Measurements from ENCODE around the gene LRRFIP1.
"Not testable (repeated sequence)": the region's sequence is repeated elsewhere in the genome, so short reads cannot be mapped to it uniquely, and the experiment has no call there.

Gene LRRFIP1

GRCh38 chr2:237688541-237688940 lies 61.2 kb downstream of the LRRFIP1 start:
- not testable (repeated sequence) for DNase-seq (ENCODE audit: low read depth)

- no peak for DNase-seq (ENCODE audit: low read depth)
Measured at GRCh38 chr2:237689336-237690131, 62.1 kb downstream of the LRRFIP1 start.

- no peak for DNase-seq (ENCODE audit: low read depth)
Measured at GRCh38 chr2:237691029-237691907, 63.9 kb downstream of the LRRFIP1 start.

GRCh38 chr2:237691908-237692600 lies 64.7 kb downstream of the LRRFIP1 start:
- DNase-seq (ENCODE audit: low read depth): peak; percentile 96

- DNase-seq (ENCODE audit: low read depth): no peak
Measured at GRCh38 chr2:237692601-237693290, 65.4 kb downstream of the LRRFIP1 start.

- no peak for DNase-seq (ENCODE audit: low read depth)
Measured at GRCh38 chr2:237693291-237693994, 66.1 kb downstream of the LRRFIP1 start.

- no peak for DNase-seq (ENCODE audit: low read depth)
Measured at GRCh38 chr2:237694415-237695194, 67.2 kb downstream of the LRRFIP1 start.

- DNase-seq (ENCODE audit: low read depth): no peak
Measured at GRCh38 chr2:237695201-237695780, 67.9 kb downstream of the LRRFIP1 start.

GRCh38 chr2:237696461-237696860 lies 69.1 kb downstream of the LRRFIP1 start:
- DNase-seq (ENCODE audit: low read depth): no peak

- no peak for DNase-seq (ENCODE audit: low read depth)
Measured at GRCh38 chr2:237697586-237698357, 70.4 kb downstream of the LRRFIP1 start.

- DNase-seq (ENCODE audit: low read depth): no peak
Measured at GRCh38 chr2:237698358-237698694, 70.9 kb downstream of the LRRFIP1 start.

GRCh38 chr2:237699870-237700511 lies 72.6 kb downstream of the LRRFIP1 start:
- no peak for DNase-seq (ENCODE audit: low read depth)

GRCh38 chr2:237700512-237701032 lies 73.2 kb downstream of the LRRFIP1 start:
- DNase-seq (ENCODE audit: low read depth): peak; percentile 35

GRCh38 chr2:237701033-237701858 lies 73.9 kb downstream of the LRRFIP1 start:
- DNase-seq (ENCODE audit: low read depth): no peak

GRCh38 chr2:237701859-237702390 lies 74.5 kb downstream of the LRRFIP1 start:
- no peak for DNase-seq (ENCODE audit: low read depth)

- DNase-seq (ENCODE audit: low read depth): no peak
Measured at GRCh38 chr2:237702441-237703391, 75.3 kb downstream of the LRRFIP1 start.

Data from activated T-helper 1 cell treated with Interleukin-2 at 50 U/mL for 16 hours (primary cell).